ENCODE measurements around the gene INPP5A. TPM values are rescaled to one million over a fixed set of nuclear protein-coding genes. Genes with fewer than 3 reads are reported as not detected.

INPP5A gene
- total and polyA plus RNA-seq, 4 donors, result 34.7 to 43.5 (median 41.2) TPM

GRCh38 chr10:132494866-132495630 lies 42.5 kb upstream of the INPP5A start:
- Histone ChIP-seq H3K27me3 (ENCODE audit: control insufficient read depth, insufficient read depth, low read length) (peaks cover 2% of the 10 kb centered on the region), H3K4me3 (ENCODE audit: low read depth, low read length) (no peak overlapping the region), H3K4me1 (ENCODE audit: control insufficient read depth, insufficient read depth, low read length) (peaks cover 44% of the 10 kb centered on the region), H3K9me3 (ENCODE audit: control insufficient read depth, insufficient read depth, low read length) (no peaks in the 10 kb centered on the region), H3K27ac (ENCODE audit: low read depth, low read length) (no peak overlapping the region), H3K36me3 (ENCODE audit: control insufficient read depth, insufficient read depth, low read length) (no peaks in the 10 kb centered on the region)
- 84% methylated on average over 5 of the region's 11 CpGs for WGBS (ENCODE audit: insufficient coverage)
- peak in 1 of 6 donors; percentile 9 for DNase-seq (ENCODE audit: low read depth in 4 of 6, low spot score in 6 of 6)

GRCh38 chr10:132496360-132497062 lies 41.1 kb upstream of the INPP5A start:
- H3K36me3 ChIP-seq (ENCODE audit: control insufficient read depth, insufficient read depth, low read length), result no peaks in the 10 kb centered on the region
- H3K9me3 ChIP-seq (ENCODE audit: control insufficient read depth, insufficient read depth, low read length), result no peaks in the 10 kb centered on the region
- peaks cover 44% of the 10 kb centered on the region for H3K4me1 ChIP-seq (ENCODE audit: control insufficient read depth, insufficient read depth, low read length)
- no peak overlapping the region for H3K4me3 ChIP-seq (ENCODE audit: low read depth, low read length)
- no peak overlapping the region for H3K27ac ChIP-seq (ENCODE audit: low read depth, low read length)
- no peak for DNase-seq (ENCODE audit: low read depth in 4 of 6, low spot score in 6 of 6)
- H3K27me3 ChIP-seq (ENCODE audit: control insufficient read depth, insufficient read depth, low read length), result peaks cover 2% of the 10 kb centered on the region
- 66% methylated on average over 12 of the region's 13 CpGs for WGBS (ENCODE audit: insufficient coverage)

DNA sequence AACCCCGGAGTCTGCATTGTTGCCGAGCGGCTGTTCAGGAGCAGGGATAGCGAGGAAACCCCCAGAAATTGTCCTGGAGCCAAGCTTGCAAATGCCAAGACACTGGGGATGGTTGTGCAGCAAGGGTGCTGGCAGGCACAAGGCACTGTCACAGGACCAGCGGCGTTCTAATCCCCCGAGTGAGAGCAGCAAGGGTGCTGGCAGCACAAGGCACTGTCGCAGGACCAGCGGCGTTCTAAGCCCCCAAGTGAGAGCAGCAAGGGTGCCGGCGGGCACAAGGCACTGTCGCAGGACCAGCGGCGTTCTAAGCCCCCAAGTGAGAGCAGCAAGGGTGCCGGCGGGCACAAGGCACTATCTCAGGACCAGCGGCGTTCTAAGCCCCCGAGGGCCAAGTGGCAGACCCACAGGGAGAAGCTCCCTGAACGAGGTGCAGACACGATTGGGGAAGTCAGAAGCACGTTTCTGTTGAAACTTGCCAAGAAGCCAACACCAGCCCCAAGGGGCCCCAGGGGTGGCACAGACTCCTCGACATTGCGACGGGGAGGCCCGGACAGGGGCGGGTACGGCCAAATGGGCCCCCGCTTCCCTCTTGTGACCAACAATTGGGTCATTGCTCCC lies 40.4 kb upstream of the INPP5A start:
- 53% methylated on average over 26 of the region's 30 CpGs for WGBS (ENCODE audit: insufficient coverage)
- no peak overlapping the region for H3K4me3 ChIP-seq (ENCODE audit: low read depth, low read length)
- peak in 2 of 6 donors; percentile 62 to 78 for DNase-seq (ENCODE audit: low read depth in 4 of 6, low spot score in 6 of 6)

GRCh38 chr10:132497861-132498561 lies 39.6 kb upstream of the INPP5A start:
- H3K4me3 ChIP-seq (ENCODE audit: low read depth, low read length), result no peak overlapping the region
- WGBS (ENCODE audit: insufficient coverage), result 85% methylated on average over 16 of the region's 17 CpGs

More for the DNA sequence above, 40.4 kb upstream of the INPP5A start:
- no peaks in the 10 kb centered on the region for H3K36me3 ChIP-seq (ENCODE audit: control insufficient read depth, insufficient read depth, low read length)
- no peaks in the 10 kb centered on the region for H3K9me3 ChIP-seq (ENCODE audit: control insufficient read depth, insufficient read depth, low read length)
- no peak overlapping the region for H3K27ac ChIP-seq (ENCODE audit: low read depth, low read length)
- peaks cover 2% of the 10 kb centered on the region for H3K27me3 ChIP-seq (ENCODE audit: control insufficient read depth, insufficient read depth, low read length)
- H3K4me1 ChIP-seq (ENCODE audit: control insufficient read depth, insufficient read depth, low read length), result peaks cover 42% of the 10 kb centered on the region

GRCh38 chr10:132498562-132499366 lies 38.8 kb upstream of the INPP5A start:
- Histone ChIP-seq H3K4me3 (ENCODE audit: low read depth, low read length) (no peak overlapping the region), H3K4me1 (ENCODE audit: control insufficient read depth, insufficient read depth, low read length) (peaks cover 30% of the 10 kb centered on the region), H3K36me3 (ENCODE audit: control insufficient read depth, insufficient read depth, low read length) (no peaks in the 10 kb centered on the region), H3K9me3 (ENCODE audit: control insufficient read depth, insufficient read depth, low read length) (no peaks in the 10 kb centered on the region), H3K27ac (ENCODE audit: low read depth, low read length) (no peak overlapping the region), H3K27me3 (ENCODE audit: control insufficient read depth, insufficient read depth, low read length) (peaks cover 2% of the 10 kb centered on the region)
- WGBS (ENCODE audit: insufficient coverage), result 85% methylated on average over 15 of the region's 15 CpGs
- peak in 1 of 6 donors; percentile 61 for DNase-seq (ENCODE audit: low read depth in 4 of 6, low spot score in 6 of 6)

More at GRCh38 chr10:132497861-132498561, 39.6 kb upstream of the INPP5A start:
- DNase-seq (ENCODE audit: low read depth in 4 of 6, low spot score in 6 of 6), result no peak
- Histone ChIP-seq H3K9me3 (ENCODE audit: control insufficient read depth, insufficient read depth, low read length) (no peaks in the 10 kb centered on the region), H3K27me3 (ENCODE audit: control insufficient read depth, insufficient read depth, low read length) (peaks cover 2% of the 10 kb centered on the region), H3K4me1 (ENCODE audit: control insufficient read depth, insufficient read depth, low read length) (peaks cover 33% of the 10 kb centered on the region), H3K36me3 (ENCODE audit: control insufficient read depth, insufficient read depth, low read length) (no peaks in the 10 kb centered on the region), H3K27ac (ENCODE audit: low read depth, low read length) (no peak overlapping the region)

DNA sequence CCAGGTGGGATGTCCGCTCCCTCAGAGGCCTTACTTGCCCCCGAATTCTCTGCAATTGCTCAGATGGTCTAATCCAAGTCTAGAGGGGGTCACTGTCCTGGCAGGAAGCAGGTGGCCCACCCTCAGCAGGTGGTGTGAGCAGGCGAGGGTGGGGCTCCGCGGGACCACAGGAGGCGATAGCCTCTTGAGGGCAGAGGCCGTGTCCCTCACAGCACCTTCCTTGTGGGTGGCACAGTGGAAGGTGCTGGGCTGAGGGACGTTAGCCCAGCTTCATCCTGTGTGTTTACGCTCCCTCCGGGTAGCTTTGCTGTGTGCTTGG lies 38.3 kb upstream of the INPP5A start:
- WGBS (ENCODE audit: insufficient coverage), result 86% methylated on average over 7 of the region's 10 CpGs
- no peak for DNase-seq (ENCODE audit: low read depth in 4 of 6, low spot score in 6 of 6)
- no peak overlapping the region for H3K27ac ChIP-seq (ENCODE audit: low read depth, low read length)

GRCh38 chr10:132500781-132501415 lies 36.7 kb upstream of the INPP5A start:
- Histone ChIP-seq H3K9me3 (ENCODE audit: control insufficient read depth, insufficient read depth, low read length) (no peaks in the 10 kb centered on the region), H3K27me3 (ENCODE audit: control insufficient read depth, insufficient read depth, low read length) (peaks cover 2% of the 10 kb centered on the region), H3K36me3 (ENCODE audit: control insufficient read depth, insufficient read depth, low read length) (no peaks in the 10 kb centered on the region), H3K4me1 (ENCODE audit: control insufficient read depth, insufficient read depth, low read length) (peaks cover 31% of the 10 kb centered on the region), H3K27ac (ENCODE audit: low read depth, low read length) (no peak overlapping the region), H3K4me3 (ENCODE audit: low read depth, low read length) (no peak overlapping the region)
- DNase-seq (ENCODE audit: low read depth in 4 of 6, low spot score in 6 of 6), result peak in 1 of 6 donors; percentile 25
- WGBS (ENCODE audit: insufficient coverage), result 85% methylated on average over 13 of the region's 14 CpGs

More for the DNA sequence above, 38.3 kb upstream of the INPP5A start:
- Histone ChIP-seq H3K9me3 (ENCODE audit: control insufficient read depth, insufficient read depth, low read length) (no peaks in the 10 kb centered on the region), H3K4me3 (ENCODE audit: low read depth, low read length) (no peak overlapping the region), H3K4me1 (ENCODE audit: control insufficient read depth, insufficient read depth, low read length) (peaks cover 31% of the 10 kb centered on the region), H3K36me3 (ENCODE audit: control insufficient read depth, insufficient read depth, low read length) (no peaks in the 10 kb centered on the region), H3K27me3 (ENCODE audit: control insufficient read depth, insufficient read depth, low read length) (peaks cover 2% of the 10 kb centered on the region)

DNA sequence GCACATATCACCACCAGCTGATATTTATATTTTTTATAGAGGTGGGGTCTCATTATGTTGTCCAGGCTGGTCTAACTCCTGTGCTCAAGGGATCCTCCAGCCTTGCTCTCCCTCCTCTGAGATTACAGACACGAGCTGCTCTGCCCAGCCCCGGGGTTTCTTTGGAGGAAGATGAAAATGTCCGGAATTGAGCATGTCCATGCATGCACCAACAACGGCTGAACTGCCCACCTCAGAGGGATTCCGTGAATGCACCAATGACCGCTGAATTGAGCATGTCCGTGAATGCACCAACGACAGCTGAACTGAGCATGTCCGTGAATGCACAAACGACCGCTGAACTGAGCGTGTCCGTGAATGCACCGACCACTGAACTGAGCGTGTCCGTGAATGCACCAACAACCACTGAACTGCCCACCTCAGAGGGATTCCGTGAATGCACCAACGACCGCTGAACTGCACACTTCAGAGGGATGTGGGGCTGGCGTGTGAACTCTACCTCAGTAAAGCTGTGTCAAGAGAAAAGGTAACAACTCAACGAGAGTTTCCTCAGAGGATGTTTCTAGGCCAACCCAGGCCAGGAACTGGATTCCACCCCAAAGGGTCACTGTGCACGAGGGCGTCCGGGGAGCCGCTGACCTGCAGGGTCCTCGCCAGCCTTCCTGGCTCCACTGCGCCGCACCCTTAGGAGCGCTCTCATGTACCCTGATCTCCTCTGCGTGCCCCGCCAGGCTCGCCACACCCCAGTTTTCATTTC lies 34.9 kb upstream of the INPP5A start:
- Histone ChIP-seq H3K36me3 (ENCODE audit: control insufficient read depth, insufficient read depth, low read length) (no peaks in the 10 kb centered on the region), H3K4me1 (ENCODE audit: control insufficient read depth, insufficient read depth, low read length) (peaks cover 30% of the 10 kb centered on the region), H3K27me3 (ENCODE audit: control insufficient read depth, insufficient read depth, low read length) (no peaks in the 10 kb centered on the region), H3K9me3 (ENCODE audit: control insufficient read depth, insufficient read depth, low read length) (no peaks in the 10 kb centered on the region), H3K27ac (ENCODE audit: low read depth, low read length) (no peak overlapping the region), H3K4me3 (ENCODE audit: low read depth, low read length) (no peak overlapping the region)
- WGBS (ENCODE audit: insufficient coverage), result 89% methylated on average over 32 of the region's 32 CpGs
- no peak for DNase-seq (ENCODE audit: low read depth in 4 of 6, low spot score in 6 of 6)
